C1 segment of cervical spinal cord (tissue), 14 donors: ENCODE data around the gene CLIP2.
"Not testable (repeated sequence)": the region's sequence is repeated elsewhere in the genome, so short reads cannot be mapped to it uniquely, and the experiment has no call there.

Experiments used
- DNase-seq, 14 donors: peaks; one replicate each; lab custom pipeline; 2025; lab: John Stamatoyannopoulos, UW

Gene CLIP2

DNA sequence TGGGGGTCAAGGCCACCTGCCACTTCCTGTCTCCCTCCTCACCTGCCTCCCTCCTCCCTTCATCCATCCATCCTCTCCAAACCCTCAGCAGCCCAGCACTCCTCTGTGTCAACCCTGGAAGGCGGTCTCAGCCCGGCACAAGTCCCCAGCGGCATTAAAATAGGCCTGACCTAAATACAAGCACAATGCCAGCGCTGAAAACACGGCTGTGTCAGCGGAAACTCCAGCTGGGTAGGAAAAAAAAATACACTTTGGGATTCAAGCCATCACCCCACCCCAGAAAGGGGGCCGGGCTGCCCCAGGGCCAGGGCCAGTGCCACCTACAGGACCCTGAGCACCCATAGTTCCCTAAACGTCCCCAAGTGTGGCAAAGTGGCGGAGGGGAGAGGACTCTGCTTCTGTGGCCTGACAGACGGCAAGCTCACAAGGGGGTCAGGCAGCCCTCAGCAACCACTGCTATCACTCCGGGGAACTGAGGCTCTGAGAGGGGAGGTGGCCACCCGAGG, 141.8 kb downstream of the CLIP2 start:
- peak in 1 of 14 donors; percentile 17 for DNase-seq

DNA sequence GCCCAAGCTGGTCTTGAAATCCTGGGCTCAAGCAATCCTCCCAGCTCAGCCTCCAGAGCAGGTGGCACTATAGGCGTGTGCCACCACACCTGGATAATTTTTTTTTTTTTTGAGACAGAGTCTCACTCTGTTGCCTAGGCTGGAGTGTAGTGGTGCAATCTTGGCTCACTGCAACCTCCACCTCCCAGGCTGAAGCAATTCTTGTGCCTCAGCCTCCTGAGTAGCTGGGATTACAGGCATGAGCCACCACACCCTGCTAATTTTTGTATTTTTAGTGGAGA, 148.0 kb downstream of the CLIP2 start:
- DNase-seq: not testable (repeated sequence)

DNA sequence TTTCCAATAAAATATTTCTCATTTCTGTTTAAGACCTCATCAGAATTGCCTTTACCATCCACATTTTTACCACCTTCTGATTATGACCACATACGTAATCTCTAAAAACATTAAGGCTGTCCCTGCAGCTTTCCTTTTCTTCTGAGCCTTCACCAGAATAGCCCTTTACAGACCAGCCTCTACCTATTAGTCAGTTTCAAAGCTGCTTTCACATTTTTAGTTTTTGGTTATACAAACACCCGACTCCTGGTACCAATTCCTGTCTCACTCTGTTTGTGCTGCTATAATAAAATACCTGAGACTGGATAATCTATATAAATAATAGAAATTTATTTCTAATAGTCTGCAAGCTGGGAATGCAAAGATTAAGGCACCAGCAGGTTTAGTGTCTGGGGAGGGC, 149.1 kb downstream of the CLIP2 start:
- no peak for DNase-seq

DNA sequence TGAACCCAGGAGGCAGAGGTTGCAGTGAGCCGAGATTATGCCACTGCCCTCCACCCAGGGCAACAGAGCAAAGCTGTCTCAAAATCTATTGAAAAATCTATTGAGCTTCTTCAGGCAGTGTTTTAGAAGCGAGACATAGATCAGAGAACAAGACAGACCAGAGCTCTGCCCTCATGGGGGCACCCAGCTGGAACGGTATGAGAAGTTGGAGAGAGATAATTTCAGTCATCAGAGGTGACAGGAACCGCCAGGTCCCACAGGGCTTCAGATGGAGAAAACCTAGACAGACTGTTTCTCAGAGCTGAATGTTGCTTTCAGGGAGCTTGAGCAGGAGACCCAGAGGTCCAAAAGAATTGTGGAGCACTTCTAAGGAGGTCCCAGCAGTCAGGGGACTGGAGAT, 150.3 kb downstream of the CLIP2 start:
- no peak for DNase-seq

DNA sequence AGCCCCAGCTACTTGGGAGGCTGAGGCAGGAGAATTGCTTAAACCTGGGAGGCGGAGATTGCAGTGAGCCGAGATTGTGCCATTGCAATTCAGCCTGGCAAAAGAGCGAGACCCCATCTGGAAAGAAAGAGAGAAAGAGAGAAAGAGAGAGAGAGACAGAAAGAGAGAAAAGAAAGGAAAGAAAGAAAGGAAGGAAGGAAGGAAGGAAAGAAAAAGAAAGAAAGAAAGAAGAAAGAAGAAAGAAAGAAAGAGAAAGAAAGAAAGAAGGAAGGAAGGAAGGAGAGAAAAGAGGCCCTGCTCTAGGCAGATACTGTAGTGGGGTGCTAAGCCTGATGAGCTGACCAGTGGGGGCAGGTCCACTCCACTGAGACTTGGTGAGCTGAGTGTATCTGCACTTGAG, 150.9 kb downstream of the CLIP2 start:
- not testable (repeated sequence) for DNase-seq

DNA sequence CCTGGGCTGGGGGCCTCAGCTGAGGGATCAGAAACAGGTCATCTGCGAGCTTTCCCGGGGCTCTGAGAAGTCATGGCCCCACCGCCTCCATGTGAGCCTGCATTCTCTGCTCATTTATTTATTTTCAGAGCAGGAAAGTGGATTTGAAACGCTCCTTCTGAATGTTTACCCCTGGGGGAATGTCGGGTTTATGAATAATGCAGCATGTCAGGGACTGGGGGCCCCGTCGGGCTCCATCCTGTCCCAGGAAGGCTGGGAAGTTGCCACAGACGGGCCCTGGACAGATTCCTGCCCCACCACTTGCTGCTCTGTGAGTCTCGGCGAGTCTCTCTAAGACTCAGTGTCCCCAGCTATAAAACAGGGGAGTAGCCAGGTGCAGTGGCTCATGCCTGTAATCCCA, 152.6 kb downstream of the CLIP2 start:
- no peak for DNase-seq

DNA sequence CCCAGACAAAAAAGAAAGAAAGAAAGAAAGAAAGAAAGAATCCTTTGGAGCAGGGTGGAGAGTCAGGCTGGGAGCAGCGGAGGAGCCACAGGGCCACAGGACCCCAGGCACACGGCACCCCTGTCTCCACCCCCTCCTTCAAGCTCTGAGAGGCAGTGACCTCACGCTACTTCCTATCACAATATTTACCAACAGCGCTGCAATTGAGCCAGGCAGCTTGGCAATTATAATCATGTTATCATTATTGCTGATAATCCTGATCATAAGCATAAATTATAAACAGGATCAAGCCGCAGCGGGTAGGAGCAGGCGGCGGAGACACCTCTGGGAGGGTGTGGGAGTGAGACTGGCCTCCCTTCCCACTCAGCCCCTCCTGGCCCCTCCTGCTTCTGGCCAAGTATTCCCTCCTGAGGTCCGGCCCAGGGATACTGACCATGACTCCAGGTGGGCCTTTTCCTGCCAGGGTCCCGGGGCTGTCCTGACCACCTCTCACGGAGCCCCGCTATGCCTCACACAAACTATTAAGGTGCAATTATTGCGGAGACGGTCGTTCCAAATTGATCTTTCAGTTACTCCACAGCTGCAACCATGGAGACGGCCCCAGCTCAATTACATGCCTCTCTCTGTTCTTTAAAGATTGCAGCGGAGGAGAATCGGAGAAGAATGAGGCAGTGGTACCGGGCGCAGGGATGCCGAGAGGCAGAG, 154.5 kb downstream of the CLIP2 start:
- no peak for DNase-seq

DNA sequence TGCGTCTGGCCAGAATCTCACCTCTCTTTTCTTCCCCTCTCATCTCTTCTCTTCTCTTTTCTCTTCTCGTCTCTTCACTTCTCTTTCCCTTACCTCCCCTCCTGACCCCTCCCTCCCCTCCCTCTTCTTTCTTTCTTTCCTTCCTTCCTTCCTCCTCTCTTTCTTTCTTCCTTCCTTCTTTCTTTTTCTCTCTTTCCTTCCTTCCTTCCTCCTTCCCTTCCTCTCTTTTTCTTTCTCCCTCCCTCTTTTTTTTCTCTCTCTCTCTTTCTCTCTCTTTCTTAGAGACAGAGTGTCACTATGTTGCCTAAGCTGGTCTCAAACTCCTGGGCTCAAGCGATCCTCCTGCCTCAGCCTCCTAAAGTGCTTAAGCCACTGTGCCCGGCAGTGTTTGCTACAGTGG, 159.9 kb downstream of the CLIP2 start:
- no peak for DNase-seq

DNA sequence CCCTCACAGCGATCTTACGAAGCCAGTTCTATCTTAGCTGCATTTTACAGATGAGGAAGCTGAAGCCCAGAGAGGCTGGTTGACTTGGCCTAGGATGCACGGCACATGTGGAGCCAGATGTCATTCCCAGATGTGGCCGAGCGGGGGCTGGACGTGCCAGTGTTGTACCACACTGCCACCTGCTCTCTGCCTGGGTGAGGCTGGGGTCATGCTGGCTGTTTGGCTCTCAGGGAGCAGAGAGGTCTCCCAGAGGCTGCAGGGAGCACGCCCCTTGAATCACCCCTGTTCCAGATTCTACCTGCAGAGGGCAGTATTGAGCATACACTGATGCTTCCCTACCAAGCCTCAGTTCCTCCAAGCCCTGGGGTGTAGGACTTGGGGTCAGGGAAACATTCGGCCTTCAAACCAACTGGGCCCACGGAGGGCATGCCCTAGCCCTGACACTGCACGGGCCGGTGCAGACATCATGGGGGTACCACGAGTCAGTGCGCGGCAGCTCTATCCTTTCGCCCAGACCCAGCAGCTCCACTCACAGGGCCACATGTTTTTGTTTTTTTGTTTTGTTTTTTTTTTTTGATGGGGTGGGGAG, 160.7 kb downstream of the CLIP2 start:
- DNase-seq: peak in 10 of 14 donors; percentile 9 to 63 (median 26)

DNA sequence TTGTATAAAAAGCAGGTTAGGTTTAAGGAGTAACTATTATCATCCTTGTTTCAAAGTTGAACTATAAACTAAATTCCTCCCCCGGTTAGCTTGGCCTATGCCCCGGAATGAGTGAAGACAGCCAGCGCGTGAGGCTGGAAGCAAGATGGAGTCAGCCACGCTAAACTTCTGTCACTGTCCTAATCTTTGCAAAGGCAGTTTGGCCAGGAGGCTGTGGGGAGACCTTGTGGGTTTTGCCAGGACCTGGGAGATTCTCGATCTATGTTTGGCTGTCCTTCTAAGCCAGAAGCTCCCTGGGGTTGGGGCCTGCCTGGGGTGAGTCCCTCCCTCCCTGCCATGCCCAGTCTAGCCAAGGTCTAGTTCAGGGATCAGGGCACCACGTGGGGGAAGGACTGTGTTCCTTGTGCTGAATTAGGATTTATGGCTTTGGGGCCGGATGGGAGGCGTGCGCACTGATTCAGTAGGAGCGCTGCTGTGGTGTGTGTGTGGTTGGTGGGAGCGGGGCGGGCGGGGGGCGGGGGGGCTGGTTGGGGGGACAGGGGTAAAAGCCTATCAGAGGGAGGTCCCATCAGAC, 163.6 kb downstream of the CLIP2 start:
- peak in 2 of 14 donors; percentile 30 to 31 for DNase-seq

DNA sequence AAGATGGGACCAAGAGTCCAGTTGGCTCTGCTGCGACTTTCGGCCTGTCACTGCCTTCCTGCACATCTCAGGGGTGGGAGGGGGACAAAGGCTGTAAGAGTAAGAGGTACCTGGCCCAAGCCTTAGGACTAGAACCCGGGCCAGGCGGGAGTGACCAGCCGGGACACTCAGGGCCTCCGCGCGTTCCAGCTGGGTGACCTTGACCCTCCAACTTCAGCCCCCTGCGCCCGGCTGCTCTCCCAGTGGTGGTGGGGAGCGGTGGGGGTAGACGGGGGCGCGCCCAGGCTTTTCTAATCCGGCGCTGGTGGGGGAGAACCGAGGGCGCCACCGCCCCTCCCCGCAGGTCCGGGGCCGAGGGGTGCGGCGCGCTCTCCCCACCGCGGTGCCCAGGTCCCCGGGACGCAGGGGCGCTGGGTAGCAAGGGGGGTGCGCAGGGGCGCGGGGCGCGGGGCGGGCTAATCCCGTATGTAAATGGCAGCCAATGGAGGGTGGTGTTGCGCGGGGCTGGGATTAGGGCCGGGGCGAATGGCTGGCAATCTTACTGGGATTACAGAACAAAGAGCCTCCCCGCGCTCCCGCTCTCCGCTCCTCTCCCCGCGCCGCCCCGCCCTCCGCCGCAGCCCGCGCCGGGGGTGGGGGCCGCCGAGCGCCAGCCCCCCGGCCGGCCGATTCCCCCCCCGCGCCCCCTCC, 164.3 kb downstream of the CLIP2 start, which contains the start of gene GTF2IRD1:
TSS of gene GTF2IRD1 (plus strand) at position 585 of the 690 bp plus-strand sequence. CDS start 54,175 bp downstream, outside the sequence.
- peak in 10 of 14 donors; percentile 33 to 78 (median 59) for DNase-seq

DNA sequence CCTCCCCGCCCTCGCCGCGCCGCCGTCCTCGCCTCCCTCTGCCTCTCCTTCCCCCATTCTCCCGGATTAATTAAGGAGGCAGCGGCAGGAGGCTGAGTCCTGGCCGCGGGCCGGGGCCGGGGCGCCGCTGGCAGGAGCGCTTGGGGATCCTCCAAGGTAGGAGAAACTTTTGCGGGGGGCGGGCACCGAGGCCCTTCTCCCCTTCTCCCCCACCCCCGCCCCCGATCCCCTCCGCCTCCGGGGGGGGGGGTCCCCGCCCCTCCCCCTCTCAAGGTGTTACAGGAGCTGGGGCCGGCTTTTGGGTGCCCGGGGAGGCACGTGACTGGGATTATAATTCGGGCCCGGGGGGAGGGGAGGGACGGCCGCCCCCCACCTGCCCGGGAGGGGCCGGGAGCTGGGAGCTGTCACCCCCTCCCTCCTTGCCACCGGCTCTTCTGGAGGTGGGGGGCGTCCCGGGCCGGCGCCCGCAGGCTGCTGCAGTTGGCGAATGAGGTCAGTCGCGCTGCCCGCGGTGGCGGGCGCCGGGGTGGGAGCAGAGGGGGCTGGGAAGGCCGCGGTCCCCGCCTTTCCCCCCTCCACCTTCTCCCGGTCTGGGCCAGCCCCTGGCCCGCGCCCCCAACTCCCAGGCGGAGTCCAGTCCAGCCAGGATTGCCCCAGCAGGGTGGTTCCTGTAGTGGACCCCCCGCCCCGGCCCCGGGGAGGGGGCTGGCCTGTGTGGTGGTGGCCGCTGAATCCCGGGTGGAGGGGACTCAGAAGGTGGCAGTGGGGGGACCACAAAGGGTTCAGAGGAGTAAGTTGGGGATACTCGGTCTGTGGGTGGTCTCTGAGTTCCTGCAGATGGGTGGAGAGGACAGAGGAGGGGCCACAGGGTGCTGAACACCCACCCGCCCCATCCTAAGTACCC, 165.1 kb downstream of the CLIP2 start:
- DNase-seq: peak in 6 of 14 donors; percentile 48 to 71 (median 60)

DNA sequence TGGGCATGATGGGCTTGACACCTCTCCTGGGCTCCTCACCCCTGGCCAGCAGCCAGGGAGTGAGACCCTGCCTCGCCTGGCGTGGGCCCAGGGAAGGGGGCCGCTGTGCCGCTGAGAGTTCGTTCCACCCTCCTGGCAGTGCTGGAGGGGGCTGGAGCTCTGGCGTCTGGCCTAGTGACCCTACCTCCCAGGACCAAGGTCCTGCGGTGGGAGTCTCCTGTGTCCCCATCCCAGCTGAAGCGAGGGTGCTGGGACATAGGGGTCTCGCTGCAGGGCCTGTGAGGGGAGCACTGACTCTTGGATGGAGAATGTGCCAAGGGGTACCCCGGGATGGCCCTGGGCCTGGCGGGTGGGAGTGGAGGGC, 165.7 kb downstream of the CLIP2 start:
- peak in 2 of 14 donors; percentile 54 to 56 for DNase-seq

DNA sequence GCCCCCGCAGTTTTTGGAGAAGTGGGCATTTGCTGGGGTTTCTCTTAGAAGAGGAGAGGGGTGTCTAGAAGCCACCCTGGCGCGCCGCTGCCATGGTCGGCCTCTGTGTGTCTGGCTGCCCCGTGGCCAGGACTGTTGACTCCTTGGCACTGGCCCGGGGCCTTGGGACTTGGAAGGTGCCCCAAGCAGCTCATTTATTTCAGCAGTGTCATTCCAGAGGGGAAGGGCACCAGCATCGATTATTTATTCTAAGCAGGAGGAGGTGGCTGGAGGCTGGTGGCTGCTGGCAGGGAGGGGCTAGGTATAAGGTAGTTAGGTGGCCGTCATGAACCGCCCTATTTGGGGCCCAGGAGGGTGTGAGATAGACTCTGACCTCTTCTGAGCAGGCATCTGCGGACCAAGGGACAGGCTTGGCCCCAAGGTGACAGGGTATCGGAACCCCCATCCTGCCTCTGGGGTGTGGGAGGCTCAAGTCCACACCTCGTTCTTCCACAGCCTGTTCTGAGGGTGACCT, 166.1 kb downstream of the CLIP2 start:
- peak in 11 of 14 donors; percentile 10 to 73 (median 44) for DNase-seq
